HepG2 (cell line): ENCODE data around the gene ANKS1B. TPM values are rescaled to one million over a fixed set of nuclear protein-coding genes. Genes with fewer than 3 reads are reported as not detected.
A peak's percentile ranks its signal among the peaks of the same experiment; 100 is the strongest.
"Not testable (repeated sequence)": the region's sequence is repeated elsewhere in the genome, so short reads cannot be mapped to it uniquely, and the experiment has no call there.

Experiments
- ATAC-seq: fragments of 200-7000 bp; cut with Tn5 transposase; 3 replicates; pipeline ENCODE4 v1.9.1; 2020; ENCODE audit warnings: mild to moderate bottlenecking, moderate library complexity
- BruUV-seq: library from RNA; stranded (reverse); fragments of 400-500 nt; replicated peaks from 2 replicates; lab custom pipeline; 2021; lab: Mats Ljungman, UMichigan
- CTCF ChIA-PET: fragments of 300-600 bp; formaldehyde crosslinking; extraction: SDS; loops from one replicate; lab custom pipeline; 2021; ENCODE audit warnings: low total read pairs, inconsistent platforms, low intra/inter-chr PET ratio; lab: Yijun Ruan, JAX
- POLR2A ChIA-PET: fragments of 350-600 bp; sonication (Branson Sonifier 250); formaldehyde crosslinking; loops from one replicate; lab custom pipeline; 2020; ENCODE audit warnings: antibody characterized with exemption, inconsistent platforms; lab: Yijun Ruan, JAX
- DNase-seq: peaks from one replicate; pipeline ENCODE4 v3.0.0-alpha.2; 2015; ENCODE audit warnings: low spot score
- FAIRE-seq: peaks from 3 replicates; lab custom pipeline; 2011; peaks lifted over from hg19 to GRCh38; lab: Jason Lieb, UNC
- H2AFZ ChIP-seq: one replicate; pipeline ENCODE4 v1.6.1; 2011; ENCODE audit warnings: low read length, inconsistent platforms
- H3K27ac ChIP-seq: fragments of 300-600 bp; 3 replicates; pipeline ENCODE4 v1.8.0; 2011; ENCODE audit warnings: mixed run types, mild to moderate bottlenecking, mixed read lengths, low read length, inconsistent platforms; ENCODE audit not compliant: insufficient read depth; ENCODE audit errors: extremely low read length
- H3K27me3 ChIP-seq, 2 experiments: fragments of 200-600 bp in 1 of 2; 2 replicates in 1 of 2; 3 replicates in 1 of 2; pipeline versions ENCODE4 v1.6.0 to v1.8.0; 2011; ENCODE audit warnings: low read length in 2 of 2, mild to moderate bottlenecking in 2 of 2, moderate library complexity in 2 of 2, inconsistent platforms in 1 of 2; ENCODE audit not compliant: insufficient read depth in 2 of 2, control insufficient read depth in 1 of 2
- H3K36me3 ChIP-seq, 2 experiments: fragments of 200-600 bp in 1 of 2; replicated peaks in 1 of 2; 2 replicates in 1 of 2; 3 replicates in 1 of 2; pipeline versions ENCODE4 v1.5.1 to v1.8.0; 2011; ENCODE audit warnings: low read length in 2 of 2, inconsistent platforms in 1 of 2; ENCODE audit not compliant: insufficient read depth in 2 of 2, control insufficient read depth in 1 of 2
- H3K4me1 ChIP-seq: 2 replicates; pipeline ENCODE4 v1.5.1; 2012; ENCODE audit warnings: low read length, inconsistent platforms; ENCODE audit not compliant: insufficient read depth
- H3K4me2 ChIP-seq: 2 replicates; pipeline ENCODE4 v1.6.0; 2011; ENCODE audit warnings: low read depth, low read length, inconsistent platforms
- H3K4me3 ChIP-seq, 3 experiments: fragments of 200-600 bp in 1 of 3; sonication (generic), shearing (Covaris generic) in 1 of 3; replicated peaks in 1 of 3; 2 replicates each; pipeline ENCODE4 v1.5.1; 2011 to 2016; ENCODE audit warnings: low read length in 3 of 3, inconsistent platforms in 2 of 3, low read depth in 2 of 3, mild to moderate bottlenecking in 2 of 3, control low read depth in 1 of 3, mixed read lengths in 1 of 3; ENCODE audit not compliant: insufficient read depth in 1 of 3
- H3K79me2 ChIP-seq: one replicate; pipeline ENCODE4 v1.6.1; 2011; ENCODE audit warnings: low read length, inconsistent platforms; ENCODE audit not compliant: insufficient read depth
- H3K9ac ChIP-seq: 2 replicates; pipeline ENCODE4 v1.6.0; 2011; ENCODE audit warnings: mild to moderate bottlenecking, low read depth, low read length, inconsistent platforms; ENCODE audit not compliant: insufficient read depth
- H3K9me3 ChIP-seq: 2 replicates; pipeline ENCODE4 v1.5.1; 2012; ENCODE audit warnings: mild to moderate bottlenecking, low read length
- H4K20me1 ChIP-seq: 2 replicates; pipeline ENCODE4 v1.6.0; 2011; ENCODE audit warnings: inconsistent platforms, mild to moderate bottlenecking, low read length, moderate library complexity; ENCODE audit not compliant: insufficient read depth
- CREB1 ChIP-seq, 2 experiments: fragments of 450-650 bp in 1 of 2; IDR thresholded peaks; 2 replicates each; pipeline ENCODE4 v1.6.1; 2016 to 2017; ENCODE audit warnings: control low read depth in 1 of 2, mild to moderate bottlenecking in 1 of 2, missing compliant biosample characterization in 1 of 2, missing genetic modification characterization in 1 of 2
- IRX3 ChIP-seq: sonication (generic); formaldehyde crosslinking; IDR thresholded peaks from 2 replicates; pipeline ENCODE4 v1.8.1; 2023; ENCODE audit warnings: mild to moderate bottlenecking, low read depth, missing genetic modification reagents, borderline replicate concordance
- MLLT10 ChIP-seq: sonication (generic); formaldehyde crosslinking; IDR thresholded peaks from 2 replicates; pipeline ENCODE4 v1.4.0; 2020; ENCODE audit warnings: missing genetic modification reagents
- PRDM10 ChIP-seq: sonication (generic); formaldehyde crosslinking; IDR thresholded peaks from 2 replicates; pipeline ENCODE4 v1.4.0; 2020; ENCODE audit warnings: low read depth, missing genetic modification reagents
- SNAPC5 ChIP-seq: sonication (generic); formaldehyde crosslinking; IDR thresholded peaks from 2 replicates; pipeline ENCODE4 v1.8.1; 2023; ENCODE audit warnings: mild to moderate bottlenecking, missing genetic modification reagents, borderline replicate concordance
- ZBTB49 ChIP-seq: sonication (generic); formaldehyde crosslinking; IDR thresholded peaks from 2 replicates; pipeline ENCODE4 v1.4.0; 2020; ENCODE audit warnings: missing genetic modification reagents, borderline replicate concordance
- ZNF660 ChIP-seq: sonication (generic); formaldehyde crosslinking; IDR thresholded peaks from 2 replicates; pipeline ENCODE4 v1.5.1; 2020; ENCODE audit warnings: mild to moderate bottlenecking, low read depth, missing genetic modification reagents, borderline replicate concordance
- WGBS: methylation state at CpG from one replicate; pipeline ENCODE4 v1.1.6; 2017; ENCODE audit warnings: low lambda C conversion rate; 5-methylcytosine and 5-hydroxymethylcytosine counted together
- in situ Hi-C: cut with HindIII; loops from 2 replicates; pipeline ENCODE4 v1.10.0; 2017; ENCODE audit warnings: low pct_unique_long_range_greater_than_20kb; ENCODE audit not compliant: extremely low pct_ligation_motif_present
- intact Hi-C: fragments of 100-400 bp; cut with micrococcal nuclease; formaldehyde crosslinking; loops from one replicate; pipeline ENCODE4 v1.10.0; 2022; ENCODE audit not compliant: unreplicated experiment
- polyA plus RNA-seq, 8 experiments: library from polyadenylated mRNA; depleted of rRNA in 3 of 8; stranded (reverse) in 7 of 8; unstranded in 1 of 8; fragments of >200 nt; fragmentation: Illumina TruSeq in 4 of 8; extraction: Trizol in 4 of 8; gene quantifications; 2 replicates each; pipeline versions ENCODE4 v1.2.1 to v1.2.3, GENCODE V29; 2011 to 2016; ENCODE audit warnings: low read depth in 4 of 8, missing spikeins in 1 of 8, mixed read lengths in 1 of 8; ENCODE audit not compliant: insufficient read depth in 1 of 8
- total RNA-seq, 5 experiments: library from RNA; depleted of rRNA; stranded (reverse); fragments of >200 nt; fragmentation: Illumina TruSeq; extraction: Trizol; gene quantifications; 2 replicates each; pipeline ENCODE4 v1.2.3, GENCODE V29; 2016; ENCODE audit warnings: low read depth in 1 of 5
- TF ChIP-seq, protein P1 (sequence below): sonication (generic); formaldehyde crosslinking; IDR thresholded peaks from 2 replicates; pipeline ENCODE4 v1.4.0; 2020; ENCODE audit warnings: missing genetic modification reagents

The ANKS1B gene
- total and polyA plus RNA-seq, 2 of the 13 experiments (the other 11 are each of a cell fraction or from before 2014, with no cell fraction given) = 0.15 TPM; not detected in 1

- intact Hi-C loops; CTCF ChIA-PET; in situ Hi-C loops; H3K9me3 ChIP-seq; H3K36me3 ChIP-seq; BruUV-seq; H4K20me1 ChIP-seq; H2AFZ ChIP-seq; H3K27ac ChIP-seq; H3K9ac ChIP-seq; H3K4me1 ChIP-seq; ATAC-seq; FAIRE-seq; H3K4me3 ChIP-seq; DNase-seq; POLR2A ChIA-PET; H3K79me2 ChIP-seq; H3K4me2 ChIP-seq; H3K27me3 ChIP-seq; TF ChIP-seq CREB1 (CRISPR knock-in tag; IDR thresholded peaks at IDR 0.05): not testable (repeated sequence)
- peak; percentile 35; the same call in 1 of the 2 replicates for TF ChIP-seq CREB1 (IDR thresholded peaks at IDR 0.05)
- WGBS = 23% methylated on average over 12 of the region's 12 CpGs
Observed at GRCh38 chr12:98837134-98837752, 1147.5 kb downstream of the ANKS1B start.

GRCh38 chr12:98830657-98831056 is 1154.1 kb downstream of the ANKS1B start:
- Histone ChIP-seq H4K20me1 (no peaks in the 10 kb centered on the region), H3K4me2 (no peak overlapping the region), H3K79me2 (no peaks in the 10 kb centered on the region), H3K27ac (no peak overlapping the region), H3K27me3 (peaks cover 0 to 5% of the 10 kb centered on the region in 2 experiments; a peak in 1 of 5 replicates), H2AFZ (no peak overlapping the region), H3K36me3 (no peaks in the 10 kb centered on the region), H3K4me1 (no peaks in the 10 kb centered on the region), H3K9me3 (no peaks in the 10 kb centered on the region), H3K4me3 (no peak overlapping the region), H3K9ac (no peak overlapping the region)
- ChIA-PET CTCF (no interaction called here), POLR2A (no interaction called here)
- WGBS = 27% methylated on average over 7 of the region's 7 CpGs
- in situ Hi-C loops = no loop called here
- BruUV-seq = no TSS peak
- FAIRE-seq = no peak
- intact Hi-C loops = no loop called here
- ATAC-seq = no peak
- DNase-seq = no peak
- TF ChIP-seq ZBTB49 (CRISPR knock-in tag) (no peak), PRDM10 (no peak), IRX3 (CRISPR knock-in tag) (no peak), ZNF660 (CRISPR knock-in tag) (no peak), MLLT10 (CRISPR knock-in tag) (no peak), SNAPC5 (CRISPR knock-in tag) (no peak)
- TF ChIP-seq, protein P1, sequence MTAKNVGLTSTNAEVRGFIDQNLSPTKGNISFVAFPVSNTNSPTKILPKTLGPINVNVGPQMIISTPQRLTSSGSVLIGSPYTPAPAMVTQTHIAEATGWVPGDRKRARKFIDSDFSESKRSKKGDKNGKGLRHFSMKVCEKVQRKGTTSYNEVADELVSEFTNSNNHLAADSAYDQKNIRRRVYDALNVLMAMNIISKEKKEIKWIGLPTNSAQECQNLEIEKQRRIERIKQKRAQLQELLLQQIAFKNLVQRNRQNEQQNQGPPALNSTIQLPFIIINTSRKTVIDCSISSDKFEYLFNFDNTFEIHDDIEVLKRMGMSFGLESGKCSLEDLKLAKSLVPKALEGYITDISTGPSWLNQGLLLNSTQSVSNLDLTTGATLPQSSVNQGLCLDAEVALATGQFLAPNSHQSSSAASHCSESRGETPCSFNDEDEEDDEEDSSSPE (CRISPR knock-in tag) = no peak
